ENCODE results near the gene DHRS2.

DHRS2 gene

GRCh38 chr14:23600806-23601205, 35.4 kb upstream of the DHRS2 start:
- no peaks in the 10 kb centered on the region for H3K4me1 Mint-ChIP-seq

DNA sequence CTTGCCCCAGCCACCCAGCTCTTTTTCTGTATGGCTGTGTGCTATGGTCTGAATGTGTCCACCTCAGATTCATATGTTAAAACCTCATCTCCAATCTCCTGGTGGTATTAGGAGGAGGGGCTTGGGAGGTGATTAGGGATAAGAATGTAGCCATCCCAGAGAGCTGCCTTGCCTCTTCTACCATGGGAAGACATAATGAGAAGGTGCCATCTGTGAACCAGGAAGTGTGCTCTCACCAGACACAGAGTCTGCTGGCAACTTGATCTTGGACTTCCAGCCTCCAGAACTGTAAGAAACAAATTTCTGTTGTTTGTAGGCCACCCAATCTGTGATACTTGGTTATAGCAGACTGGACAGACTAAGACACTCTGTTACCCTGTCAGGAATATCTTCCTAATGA, 34.7 kb upstream of the DHRS2 start:
- peaks cover 3% of the 10 kb centered on the region for H3K27me3 Mint-ChIP-seq (ENCODE audit: low read depth)
- no peaks in the 10 kb centered on the region for H3K36me3 Mint-ChIP-seq (ENCODE audit: low read depth)
- peaks cover 3% of the 10 kb centered on the region for H3K9me3 Mint-ChIP-seq
- TF ChIP-seq, protein P1, sequence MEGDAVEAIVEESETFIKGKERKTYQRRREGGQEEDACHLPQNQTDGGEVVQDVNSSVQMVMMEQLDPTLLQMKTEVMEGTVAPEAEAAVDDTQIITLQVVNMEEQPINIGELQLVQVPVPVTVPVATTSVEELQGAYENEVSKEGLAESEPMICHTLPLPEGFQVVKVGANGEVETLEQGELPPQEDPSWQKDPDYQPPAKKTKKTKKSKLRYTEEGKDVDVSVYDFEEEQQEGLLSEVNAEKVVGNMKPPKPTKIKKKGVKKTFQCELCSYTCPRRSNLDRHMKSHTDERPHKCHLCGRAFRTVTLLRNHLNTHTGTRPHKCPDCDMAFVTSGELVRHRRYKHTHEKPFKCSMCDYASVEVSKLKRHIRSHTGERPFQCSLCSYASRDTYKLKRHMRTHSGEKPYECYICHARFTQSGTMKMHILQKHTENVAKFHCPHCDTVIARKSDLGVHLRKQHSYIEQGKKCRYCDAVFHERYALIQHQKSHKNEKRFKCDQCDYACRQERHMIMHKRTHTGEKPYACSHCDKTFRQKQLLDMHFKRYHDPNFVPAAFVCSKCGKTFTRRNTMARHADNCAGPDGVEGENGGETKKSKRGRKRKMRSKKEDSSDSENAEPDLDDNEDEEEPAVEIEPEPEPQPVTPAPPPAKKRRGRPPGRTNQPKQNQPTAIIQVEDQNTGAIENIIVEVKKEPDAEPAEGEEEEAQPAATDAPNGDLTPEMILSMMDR (IDR thresholded peaks at IDR 0.05; ENCODE audit: unreplicated experiment in 3 of 3), result no peak
- no peaks in the 10 kb centered on the region for H3K4me1 Mint-ChIP-seq
- no peak overlapping the region for H3K4me3 Mint-ChIP-seq
- no peak overlapping the region for H3K27ac Mint-ChIP-seq

More at GRCh38 chr14:23600806-23601205, 35.4 kb upstream of the DHRS2 start:
- Mint-ChIP-seq H3K36me3 (ENCODE audit: low read depth) (no peaks in the 10 kb centered on the region), H3K27me3 (ENCODE audit: low read depth) (peaks cover 3% of the 10 kb centered on the region), H3K4me3 (no peak overlapping the region), H3K9me3 (peaks cover 3% of the 10 kb centered on the region), H3K27ac (no peak overlapping the region)
- TF ChIP-seq, protein P1 (IDR thresholded peaks at IDR 0.05; ENCODE audit: unreplicated experiment in 3 of 3), result no peak

DNA sequence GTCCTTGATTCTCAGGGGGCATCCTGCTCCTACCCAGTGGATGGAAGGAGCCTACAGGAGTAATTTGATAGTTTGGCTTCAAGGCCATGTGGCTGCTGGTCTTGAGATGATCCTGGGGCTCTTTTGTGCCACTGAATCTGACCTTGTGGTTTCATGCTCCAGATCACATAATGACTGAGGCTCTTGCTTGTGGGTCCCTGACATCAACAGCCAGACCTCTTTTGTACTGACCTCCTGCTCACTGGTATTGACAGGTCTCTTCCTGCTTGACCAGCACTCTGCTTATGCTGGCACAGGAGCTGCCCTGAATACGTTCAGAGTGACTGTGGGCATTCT, 34.4 kb upstream of the DHRS2 start:
- Mint-ChIP-seq H3K4me1 (no peaks in the 10 kb centered on the region), H3K27ac (no peak overlapping the region), H3K27me3 (ENCODE audit: low read depth) (peaks cover 3% of the 10 kb centered on the region), H3K9me3 (peaks cover 3% of the 10 kb centered on the region), H3K4me3 (no peak overlapping the region), H3K36me3 (ENCODE audit: low read depth) (no peaks in the 10 kb centered on the region)
- TF ChIP-seq, protein P1 (IDR thresholded peaks at IDR 0.05; ENCODE audit: unreplicated experiment in 3 of 3), result no peak

GRCh38 chr14:23602181-23603095, 33.7 kb upstream of the DHRS2 start:
- H3K4me3 Mint-ChIP-seq, result no peak overlapping the region
- no peak overlapping the region for H3K27ac Mint-ChIP-seq
- peaks cover 3% of the 10 kb centered on the region for H3K27me3 Mint-ChIP-seq (ENCODE audit: low read depth)
- TF ChIP-seq, protein P1 (IDR thresholded peaks at IDR 0.05; ENCODE audit: unreplicated experiment in 3 of 3), result no peak
- H3K36me3 Mint-ChIP-seq (ENCODE audit: low read depth), result no peaks in the 10 kb centered on the region
- H3K4me1 Mint-ChIP-seq, result no peaks in the 10 kb centered on the region
- H3K9me3 Mint-ChIP-seq, result peaks cover 3% of the 10 kb centered on the region

GRCh38 chr14:23603103-23603502, 33.1 kb upstream of the DHRS2 start:
- Mint-ChIP-seq H3K27ac (no peak overlapping the region), H3K27me3 (ENCODE audit: low read depth) (peaks cover 3% of the 10 kb centered on the region), H3K4me1 (no peaks in the 10 kb centered on the region), H3K9me3 (peaks cover 3% of the 10 kb centered on the region), H3K4me3 (no peak overlapping the region), H3K36me3 (ENCODE audit: low read depth) (no peaks in the 10 kb centered on the region)
- TF ChIP-seq, protein P1 (IDR thresholded peaks at IDR 0.05; ENCODE audit: unreplicated experiment in 3 of 3), result no peak

DNA sequence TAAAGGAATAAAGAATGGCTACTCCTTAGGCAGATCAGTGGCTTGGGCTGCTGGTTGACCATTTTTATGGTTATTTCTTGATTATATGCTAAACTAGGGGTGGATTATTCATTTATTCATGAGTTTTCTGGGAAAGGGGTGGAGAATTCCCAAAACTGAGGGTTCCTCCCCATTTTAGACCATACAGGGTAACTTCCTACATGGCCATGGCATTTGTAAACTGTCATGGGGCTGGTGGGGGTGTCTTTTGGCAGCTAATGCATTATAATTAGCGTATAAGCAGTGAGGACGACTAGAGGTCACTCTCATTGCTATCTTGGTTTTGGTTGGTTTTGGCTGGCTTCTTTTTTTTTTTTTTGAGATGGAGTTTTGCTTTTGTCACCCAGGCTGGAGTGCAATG, 32.0 kb upstream of the DHRS2 start:
- H3K27ac Mint-ChIP-seq, result no peak overlapping the region
- H3K27me3 Mint-ChIP-seq (ENCODE audit: low read depth), result peaks cover 4% of the 10 kb centered on the region
- no peaks in the 10 kb centered on the region for H3K36me3 Mint-ChIP-seq (ENCODE audit: low read depth)
- H3K9me3 Mint-ChIP-seq, result peaks cover 3% of the 10 kb centered on the region
- TF ChIP-seq, protein P1 (IDR thresholded peaks at IDR 0.05; ENCODE audit: unreplicated experiment in 3 of 3), result no peak
- H3K4me1 Mint-ChIP-seq, result no peaks in the 10 kb centered on the region
- H3K4me3 Mint-ChIP-seq, result no peak overlapping the region

All from nephron (organoid).